Urinary bladder (tissue), 4 donors: ENCODE results near the gene TNFAIP8. TPM values are rescaled to one million over a fixed set of nuclear protein-coding genes. Genes with fewer than 3 reads are reported as not detected.

ENCODE experiments used
- DNase-seq: peaks from one replicate; pipeline ENCODE4 v3.0.0-alpha.2; 2015; ENCODE audit errors: extremely low spot score
- H3K27ac ChIP-seq: one replicate; pipeline ENCODE4 v1.5.1; 2013; ENCODE audit warnings: low read depth, mild to moderate bottlenecking, moderate library complexity
- H3K36me3 ChIP-seq: one replicate; pipeline ENCODE4 v1.6.1; 2013; ENCODE audit warnings: mild to moderate bottlenecking, moderate library complexity; ENCODE audit not compliant: insufficient read depth
- H3K4me1 ChIP-seq: one replicate; pipeline ENCODE4 v1.6.1; 2013; ENCODE audit warnings: mild to moderate bottlenecking, moderate library complexity; ENCODE audit not compliant: insufficient read depth
- H3K4me3 ChIP-seq: one replicate; pipeline ENCODE4 v1.5.1; 2013; ENCODE audit warnings: low read depth, low read length
- WGBS: extraction: QIAGEN DNeasy Blood & Tissue Kit; methylation state at CpG from one replicate; pipeline ENCODE4 v1.1.7; 2013; 5-methylcytosine and 5-hydroxymethylcytosine counted together
- polyA plus RNA-seq: library from polyadenylated mRNA; stranded (reverse); fragments of 200-250 nt; gene quantifications from one replicate; pipeline ENCODE4 v1.2.3, GENCODE V29; 2013
- total RNA-seq: library from RNA; depleted of rRNA; stranded (reverse); fragments of >200 nt; gene quantifications from one replicate; pipeline ENCODE4 v1.2.3, GENCODE V29; 2014
- donor health status: healthy with polysubstance abuse.
- donor health status: healthy.

Gene TNFAIP8
- total and polyA plus RNA-seq, 2 donors = 21.6 to 49.9 TPM

DNA sequence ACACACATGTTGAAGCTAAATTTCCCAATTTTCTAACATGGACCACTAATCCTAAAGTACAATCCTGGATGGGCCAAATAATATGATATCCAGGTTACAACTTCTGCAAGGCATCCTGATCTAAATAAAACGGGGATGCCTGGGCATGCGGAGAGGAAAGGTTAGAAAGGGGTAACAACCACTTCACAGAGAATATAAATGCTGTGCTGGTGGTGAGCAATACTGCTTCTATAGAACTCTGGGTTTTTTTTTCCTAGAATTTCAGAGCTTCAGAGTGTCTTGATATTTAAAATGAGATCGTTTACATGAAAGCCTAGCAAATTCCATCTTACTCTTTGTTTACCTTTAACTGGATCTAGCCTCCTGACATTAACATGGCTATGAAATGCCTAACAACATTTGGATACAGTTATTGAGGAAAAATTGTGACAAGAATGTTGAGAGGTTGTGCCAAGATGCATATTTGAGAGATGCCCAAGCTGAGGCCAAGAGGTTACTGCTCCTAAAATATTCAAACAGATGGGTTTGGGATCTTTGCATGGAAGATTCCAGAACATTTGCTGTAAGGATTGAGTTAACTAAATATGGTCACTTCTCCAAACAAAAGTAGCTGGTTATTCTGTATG, 22.4 kb downstream of the TNFAIP8 start:
- no peaks in the 10 kb centered on the region for H3K4me1 ChIP-seq
- H3K27ac ChIP-seq = no peak overlapping the region
- H3K4me3 ChIP-seq = no peak overlapping the region
- H3K36me3 ChIP-seq = no peaks in the 10 kb centered on the region
- WGBS = 52% methylated on average over 3 of the region's 3 CpGs
- no peak for DNase-seq

DNA sequence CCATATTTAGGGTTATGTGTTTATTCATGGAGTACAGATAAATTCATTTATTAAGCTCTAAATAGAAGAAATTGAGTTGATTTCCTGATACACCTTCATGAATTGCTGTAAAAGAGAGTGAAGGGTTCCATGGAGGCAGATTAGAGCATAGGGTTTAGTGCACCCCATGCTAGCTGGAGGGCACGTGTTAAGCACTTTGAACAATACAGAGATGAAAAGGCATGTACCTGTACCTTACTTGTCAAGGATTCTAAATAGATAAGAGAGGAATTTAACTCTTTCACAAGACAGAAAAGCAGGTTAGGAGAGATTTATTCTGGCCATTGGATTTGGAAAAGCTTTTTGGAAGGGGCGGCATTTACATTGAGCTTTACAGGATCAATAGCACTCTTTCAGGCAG, 23.3 kb downstream of the TNFAIP8 start:
- no peaks in the 10 kb centered on the region for H3K36me3 ChIP-seq
- no peak for DNase-seq
- WGBS = 96% methylated on average over 2 of the region's 2 CpGs
- H3K4me3 ChIP-seq = no peak overlapping the region
- H3K27ac ChIP-seq = no peak overlapping the region
- no peaks in the 10 kb centered on the region for H3K4me1 ChIP-seq

DNA sequence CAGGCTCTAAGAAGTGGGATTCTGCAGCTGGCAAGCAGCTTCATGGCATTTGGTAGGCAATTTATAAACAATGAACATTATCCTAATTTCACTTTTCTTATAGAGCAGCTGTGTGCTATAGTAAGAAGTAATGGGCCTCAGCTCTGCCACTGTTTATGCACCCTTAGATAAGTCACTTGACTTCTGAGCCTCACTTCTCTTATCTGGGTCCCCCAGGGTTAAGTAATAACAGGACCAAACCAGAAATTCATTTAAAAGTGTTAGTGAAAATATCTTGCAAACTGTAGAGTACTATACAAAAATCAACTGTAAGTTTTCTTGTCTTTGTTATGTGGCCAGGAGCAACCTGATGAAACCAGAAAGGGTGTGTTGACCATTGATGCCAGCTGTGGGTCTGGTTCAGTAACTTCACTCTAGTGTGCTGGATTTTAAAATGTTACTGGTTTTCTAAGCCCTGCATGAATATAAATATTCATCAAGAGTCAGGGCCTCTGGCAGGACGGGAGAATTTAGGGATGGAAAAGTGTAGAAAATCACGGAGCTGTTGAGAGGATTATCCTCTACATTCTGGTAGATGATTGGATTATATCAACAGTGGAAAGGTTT, 24.2 kb downstream of the TNFAIP8 start:
- Histone ChIP-seq H3K4me1 (peaks cover under 1% of the 10 kb centered on the region), H3K4me3 (no peak overlapping the region), H3K27ac (no peak overlapping the region), H3K36me3 (no peaks in the 10 kb centered on the region)
- DNase-seq = no peak
- WGBS = 61% methylated on average over 2 of the region's 2 CpGs

DNA sequence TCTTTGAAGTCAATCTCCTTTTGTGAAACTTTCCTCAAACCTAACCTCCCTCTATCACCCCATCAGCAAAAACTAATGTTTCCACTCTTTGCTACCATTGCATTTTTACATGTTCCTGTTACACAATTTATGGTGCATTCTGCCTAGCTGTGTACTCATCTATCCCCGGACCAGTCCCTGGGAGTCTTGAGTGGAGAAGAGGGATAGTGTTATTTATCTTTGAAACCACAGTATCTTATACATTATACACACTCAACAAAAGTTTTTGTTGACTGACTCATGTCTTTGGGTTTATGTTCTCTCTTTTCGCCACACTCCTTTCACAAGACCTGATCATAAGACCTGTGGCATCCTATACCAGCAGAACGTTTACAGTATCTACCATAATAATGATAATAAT, 26.4 kb downstream of the TNFAIP8 start:
- 94% methylated on average over 3 of the region's 3 CpGs for WGBS
- DNase-seq = no peak
- Histone ChIP-seq H3K27ac (no peak overlapping the region), H3K4me3 (no peak overlapping the region), H3K36me3 (no peaks in the 10 kb centered on the region), H3K4me1 (peaks cover 2% of the 10 kb centered on the region)

DNA sequence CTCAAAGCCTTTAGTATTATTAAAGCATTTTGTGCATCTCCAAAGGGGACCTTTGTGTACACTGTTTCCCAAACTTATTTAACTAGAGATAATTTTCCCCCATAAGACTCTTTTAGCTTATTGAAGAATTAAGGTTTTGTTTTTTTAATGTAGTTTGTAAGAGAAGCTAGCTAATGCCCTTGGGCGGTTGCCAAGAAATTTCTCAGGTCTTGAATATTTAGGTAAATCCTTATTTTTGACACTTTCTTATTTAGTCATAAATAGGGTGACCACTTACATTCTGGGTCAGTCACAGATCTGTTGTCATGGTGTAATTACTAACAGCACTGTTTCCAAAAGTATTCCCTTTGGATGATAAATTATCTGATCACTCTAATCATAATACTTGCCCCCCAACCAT, 27.2 kb downstream of the TNFAIP8 start:
- H3K4me3 ChIP-seq = no peak overlapping the region
- no peaks in the 10 kb centered on the region for H3K36me3 ChIP-seq
- peaks cover 2% of the 10 kb centered on the region for H3K4me1 ChIP-seq
- 83% methylated on average over 1 of the region's 1 CpG for WGBS
- no peak overlapping the region for H3K27ac ChIP-seq
- no peak for DNase-seq

DNA sequence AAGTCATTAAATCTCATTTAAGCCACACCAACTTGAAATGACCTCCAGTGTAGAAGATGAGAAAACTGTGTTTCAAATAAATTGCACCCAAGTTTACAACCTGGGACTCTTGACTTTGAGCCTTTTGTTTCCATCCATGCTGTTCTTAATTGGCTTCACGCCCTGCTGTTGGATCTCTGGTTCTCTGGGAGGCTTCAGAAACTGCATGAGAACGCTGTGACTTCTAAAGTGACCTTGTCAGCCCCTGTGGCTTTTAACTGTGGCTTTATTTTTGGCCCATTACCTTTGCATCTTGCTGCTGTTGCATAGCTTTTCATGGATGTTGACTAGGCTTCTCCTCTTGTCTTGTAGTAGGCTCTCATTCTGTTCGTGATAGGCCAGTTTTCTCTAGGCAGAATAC, 29.3 kb downstream of the TNFAIP8 start:
- no peaks in the 10 kb centered on the region for H3K36me3 ChIP-seq
- no peak for DNase-seq
- peaks cover 2% of the 10 kb centered on the region for H3K4me1 ChIP-seq
- H3K4me3 ChIP-seq = no peak overlapping the region
- H3K27ac ChIP-seq = no peak overlapping the region
- WGBS = 82% methylated on average over 3 of the region's 3 CpGs

DNA sequence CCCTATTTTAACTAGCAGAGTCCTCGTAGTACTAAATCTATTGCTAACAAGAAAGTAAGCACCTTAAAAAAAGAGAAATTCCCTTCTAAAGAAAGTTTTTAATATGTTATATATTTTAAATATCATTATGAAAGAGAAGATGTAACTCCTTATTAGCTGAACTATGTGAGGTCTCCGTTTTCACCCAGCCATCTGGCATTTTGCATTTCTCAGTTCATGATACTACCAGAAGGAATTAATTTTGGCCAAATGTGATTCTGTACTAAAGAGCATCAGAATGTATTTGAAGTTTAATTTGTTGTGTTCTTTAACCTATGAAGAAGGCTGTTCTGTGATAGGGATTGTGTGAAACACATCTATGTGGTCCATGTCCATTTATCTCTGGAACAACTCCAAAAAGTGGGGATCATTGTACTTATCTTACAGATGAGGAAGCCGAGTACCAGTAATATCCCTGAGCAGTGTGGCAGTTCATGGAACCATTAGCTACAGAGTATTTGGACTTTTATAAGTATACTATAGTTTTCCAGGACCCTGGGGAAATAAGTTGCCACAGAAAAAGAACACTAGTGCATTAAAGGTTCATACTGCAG, 29.8 kb downstream of the TNFAIP8 start:
- Histone ChIP-seq H3K36me3 (no peaks in the 10 kb centered on the region), H3K4me3 (no peak overlapping the region), H3K27ac (no peak overlapping the region), H3K4me1 (peaks cover 2% of the 10 kb centered on the region)
- no peak for DNase-seq
- 87% methylated on average over 3 of the region's 3 CpGs for WGBS

DNA sequence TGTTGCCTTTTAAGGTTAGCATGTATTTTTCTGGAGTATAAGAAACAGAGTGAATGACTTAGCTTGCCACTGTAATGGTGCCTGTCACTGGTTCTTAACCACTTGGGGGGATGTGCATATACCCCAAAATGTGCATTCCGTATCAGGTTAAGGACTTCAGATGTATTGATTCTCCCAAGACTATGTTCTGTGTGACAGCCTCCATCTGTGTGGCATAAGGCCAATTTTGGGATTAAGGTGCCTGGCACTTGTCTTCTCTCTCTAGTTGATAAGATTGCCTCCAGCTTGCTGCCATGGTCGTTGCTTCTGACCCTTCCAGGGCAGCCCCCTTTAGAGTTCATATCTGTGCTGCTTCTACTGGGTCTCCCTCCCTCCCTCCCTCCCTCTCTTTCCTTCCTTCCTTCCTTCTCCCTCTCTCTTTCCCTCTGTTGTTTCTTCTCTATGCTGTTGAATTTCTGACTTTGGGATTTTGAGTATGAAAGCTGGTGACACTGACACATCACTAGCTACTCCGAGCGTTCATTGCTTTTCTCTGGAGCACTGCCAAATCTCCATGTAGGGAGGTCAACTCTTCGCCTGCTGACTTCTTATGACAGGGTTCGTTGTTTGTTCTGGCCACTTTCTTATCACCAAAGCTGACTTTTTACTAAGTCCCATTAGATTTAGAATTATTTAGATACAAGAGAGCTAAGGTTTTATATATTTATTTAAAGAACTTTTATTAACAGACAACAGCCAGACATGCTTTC, 31.0 kb downstream of the TNFAIP8 start:
- Histone ChIP-seq H3K36me3 (no peaks in the 10 kb centered on the region), H3K4me1 (peaks cover 2% of the 10 kb centered on the region), H3K4me3 (no peak overlapping the region), H3K27ac (no peak overlapping the region)
- 24% methylated on average over 6 of the region's 6 CpGs for WGBS
- no peak for DNase-seq

DNA sequence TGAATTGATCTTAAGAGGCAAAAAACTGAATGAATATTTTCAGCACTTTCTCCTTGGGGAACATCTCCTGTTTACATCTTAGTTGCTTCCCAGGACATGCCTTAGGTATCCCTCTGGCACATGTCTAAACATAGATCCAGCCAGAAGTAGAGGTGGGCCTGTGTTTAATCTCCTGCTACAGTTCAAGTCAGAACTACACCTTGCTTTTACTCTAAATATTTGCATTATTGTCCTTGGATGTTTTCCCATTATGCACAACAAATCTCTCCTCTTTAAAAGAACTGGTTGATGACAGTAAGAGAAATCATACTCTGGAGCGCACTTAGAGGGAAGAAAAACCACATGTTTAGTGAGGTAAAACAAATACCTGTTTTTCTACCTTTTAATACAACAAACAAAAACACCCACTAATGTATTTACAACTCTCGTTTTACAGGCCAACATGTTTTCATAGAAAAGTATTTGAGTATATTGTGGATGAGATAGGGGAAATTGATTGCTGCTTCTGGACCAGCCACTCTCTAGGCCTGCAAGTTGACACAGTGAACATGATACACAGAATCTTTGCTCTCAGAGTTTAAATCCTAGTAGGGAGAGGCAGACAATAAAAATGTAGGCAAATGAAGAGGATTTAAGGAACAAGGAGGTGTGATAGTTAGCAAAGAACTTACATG, 32.3 kb downstream of the TNFAIP8 start:
- no peak overlapping the region for H3K4me3 ChIP-seq
- no peak for DNase-seq
- peaks cover 2% of the 10 kb centered on the region for H3K4me1 ChIP-seq
- no peak overlapping the region for H3K27ac ChIP-seq
- peaks cover 3% of the 10 kb centered on the region for H3K36me3 ChIP-seq
- WGBS = 63% methylated on average over 2 of the region's 2 CpGs

DNA sequence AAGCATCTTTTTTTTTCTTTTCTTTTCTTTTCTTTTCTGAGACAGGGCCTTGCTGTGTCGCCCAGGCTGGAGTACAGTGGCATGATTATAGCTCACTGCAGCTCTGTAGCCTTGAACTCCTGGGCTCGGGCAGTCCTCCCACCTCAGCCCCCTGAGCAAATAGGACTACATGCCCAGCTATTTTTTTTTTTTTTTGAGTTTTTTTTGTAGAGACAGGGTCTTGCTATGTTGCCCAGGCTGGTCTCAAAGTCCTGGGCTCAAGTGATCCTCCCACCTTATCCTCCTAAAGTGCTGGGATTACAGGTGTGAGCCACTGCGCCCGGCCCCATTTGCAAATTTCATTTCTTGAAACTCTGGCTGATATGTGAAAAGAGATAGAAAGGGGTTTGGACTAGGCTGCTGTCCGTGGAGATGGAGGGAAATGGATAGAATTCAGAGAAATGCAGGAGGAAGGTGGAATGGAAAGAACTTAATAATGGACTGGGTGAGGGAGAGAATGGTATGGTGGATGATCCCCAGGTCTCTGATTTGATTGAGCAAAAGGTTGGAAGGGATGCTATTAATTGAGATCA, 32.9 kb downstream of the TNFAIP8 start:
- 96% methylated on average over 5 of the region's 5 CpGs for WGBS
- DNase-seq = no peak
- H3K4me1 ChIP-seq = peaks cover 2% of the 10 kb centered on the region
- H3K4me3 ChIP-seq = no peak overlapping the region
- H3K36me3 ChIP-seq = peaks cover 3% of the 10 kb centered on the region
- H3K27ac ChIP-seq = no peak overlapping the region

DNA sequence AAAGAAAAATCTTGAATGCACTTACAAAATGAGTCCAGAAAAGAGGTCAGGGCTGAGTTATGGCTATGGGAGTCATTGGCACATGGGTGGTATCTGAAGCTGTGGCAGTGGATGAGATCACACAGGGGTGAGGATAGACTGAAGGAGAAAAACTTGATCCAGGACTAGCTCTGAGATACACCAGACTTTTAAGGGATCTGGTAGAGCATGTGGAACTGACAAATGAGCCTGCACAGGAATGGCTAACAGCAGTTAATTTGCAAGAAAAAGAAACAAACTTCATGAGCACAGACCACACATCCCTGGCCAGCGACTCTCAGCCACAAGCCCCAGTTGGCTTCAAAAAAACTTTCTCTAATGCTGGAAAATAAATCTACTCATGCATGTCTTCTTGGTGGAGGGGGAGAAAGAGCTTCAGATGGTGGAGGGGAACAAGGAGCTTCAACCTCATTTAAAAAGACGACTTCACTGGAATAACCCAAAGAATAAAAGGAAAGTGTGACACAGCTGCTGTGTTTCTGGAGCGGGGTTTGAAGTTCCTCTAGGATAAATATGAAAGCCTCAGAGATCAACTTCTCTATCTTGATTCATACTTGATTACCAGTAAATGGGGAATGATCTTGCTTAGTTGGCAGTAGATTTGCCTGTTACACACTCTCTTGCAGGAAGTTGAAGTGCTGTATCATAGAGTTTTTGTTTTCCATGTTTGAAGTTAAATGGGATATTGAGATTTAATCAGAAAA, 33.6 kb downstream of the TNFAIP8 start:
- WGBS = 31% methylated on average over 3 of the region's 3 CpGs
- Histone ChIP-seq H3K27ac (no peak overlapping the region), H3K4me3 (no peak overlapping the region), H3K36me3 (peaks cover 3% of the 10 kb centered on the region), H3K4me1 (peaks cover 2% of the 10 kb centered on the region)
- DNase-seq = no peak

DNA sequence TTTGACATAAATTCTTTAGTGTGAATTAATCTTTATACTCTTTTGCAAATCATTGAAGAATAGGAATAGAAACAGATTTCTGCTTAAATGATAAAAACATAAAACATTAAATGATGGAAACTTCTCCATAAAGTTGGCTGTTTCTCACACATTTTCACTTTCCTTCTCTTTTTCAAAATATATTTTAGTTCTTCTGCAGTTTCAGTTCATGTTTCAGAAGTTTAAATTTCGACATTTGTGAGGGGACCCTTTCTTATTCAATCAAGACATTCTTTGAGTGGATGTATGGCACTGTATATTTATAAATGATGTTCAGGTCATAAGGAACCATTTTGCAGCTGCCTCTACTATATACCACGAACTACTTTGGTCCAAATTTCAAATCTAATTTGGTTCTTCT, 34.6 kb downstream of the TNFAIP8 start:
- no peak overlapping the region for H3K4me3 ChIP-seq
- peaks cover 3% of the 10 kb centered on the region for H3K36me3 ChIP-seq
- WGBS = 88% methylated on average over 2 of the region's 2 CpGs
- DNase-seq = no peak
- no peaks in the 10 kb centered on the region for H3K4me1 ChIP-seq
- H3K27ac ChIP-seq = no peak overlapping the region
